HL-60/S4 treated with phorbol 12-myristate 13-acetate at 8.2 ng/mL for 4 days and 3 days (cell line): ENCODE results near the gene SMC2.

Experiments used
- in situ Hi-C: fragments of 300-500 bp; cut with MboI; formaldehyde crosslinking; loops from 2 replicates; pipeline ENCODE4 v1.15.0; 2022; ENCODE audit warnings: low sequenced_read_pairs

Gene SMC2

GRCh38 chr9:104099630-104100029 is 5.5 kb downstream of the SMC2 start:
- in situ Hi-C loops, result no loop called here

- in situ Hi-C loops, result no loop called here
Measured at GRCh38 chr9:104104360-104104759, 10.3 kb downstream of the SMC2 start.

- in situ Hi-C loops, result no loop called here
Measured at GRCh38 chr9:104107799-104108198, 13.7 kb downstream of the SMC2 start.

GRCh38 chr9:104108315-104108714 is 14.2 kb downstream of the SMC2 start:
- in situ Hi-C loops, result no loop called here

GRCh38 chr9:104110509-104110908 is 16.4 kb downstream of the SMC2 start:
- in situ Hi-C loops, result no loop called here

GRCh38 chr9:104118916-104119315 is 24.8 kb downstream of the SMC2 start:
- in situ Hi-C loops, result no loop called here

GRCh38 chr9:104121022-104121421 is 26.9 kb downstream of the SMC2 start:
- in situ Hi-C loops, result no loop called here

- in situ Hi-C loops, result no loop called here
Measured at GRCh38 chr9:104138243-104138868, 44.2 kb downstream of the SMC2 start.

GRCh38 chr9:104142799-104143549 is 48.9 kb downstream of the SMC2 start:
- in situ Hi-C loops, result no loop called here

GRCh38 chr9:104143550-104143910 is 49.4 kb downstream of the SMC2 start:
- in situ Hi-C loops, result no loop called here

- in situ Hi-C loops, result no loop called here
Measured at GRCh38 chr9:104144336-104144735, 50.2 kb downstream of the SMC2 start.

- in situ Hi-C loops, result no loop called here
Measured at GRCh38 chr9:104173067-104173466, 79.0 kb downstream of the SMC2 start.

GRCh38 chr9:104177003-104177611 is 83.0 kb downstream of the SMC2 start:
- in situ Hi-C loops, result no loop called here

- in situ Hi-C loops, result no loop called here
Measured at GRCh38 chr9:104177676-104178075, 83.6 kb downstream of the SMC2 start.
